Esophagus squamous epithelium (tissue), 4 donors: Measurements from ENCODE around the gene CLCN4.

ENCODE experiments used
- POLR2A ChIP-seq, 4 donors: fragments of 450-650 bp; IDR thresholded peaks; one replicate each; pipeline ENCODE4 v1.6.1; 2017; ENCODE audit warnings: antibody characterized with exemption in 4 of 4, mild to moderate bottlenecking in 4 of 4, moderate library complexity in 3 of 4
- TF ChIP-seq, protein P1 (sequence below), 6 experiments: fragments of 450-650 bp in 4 of 6; fragments of 200-600 bp in 2 of 6; sonication (generic) in 2 of 6; IDR thresholded peaks; one replicate each; pipeline ENCODE4 v1.5.1; 2016 to 2019; ENCODE audit warnings: antibody characterized with exemption in 6 of 6, mild to moderate bottlenecking in 4 of 6, moderate library complexity in 4 of 6

DNA sequence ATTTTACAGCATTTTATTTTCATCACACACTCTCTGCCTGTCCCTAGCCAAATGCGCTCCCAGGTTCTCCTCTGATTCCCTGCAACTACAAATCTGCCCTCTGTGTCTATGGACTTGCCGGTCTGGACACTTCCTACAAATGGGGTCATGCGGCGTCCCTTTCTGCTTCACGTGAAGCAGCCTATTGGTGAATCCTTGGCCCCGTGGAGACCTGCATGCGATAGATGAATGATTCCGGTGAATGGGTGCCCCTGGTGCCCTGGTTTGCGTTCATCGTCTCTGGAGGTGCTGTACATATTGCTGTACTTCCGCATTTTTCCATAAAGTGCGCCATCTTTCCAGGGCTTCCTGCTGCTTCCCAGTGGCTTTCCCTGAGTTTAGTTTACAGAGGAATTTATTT is 27.5 kb upstream of the CLCN4 start:
- TF ChIP-seq POLR2A (IDR thresholded peaks at IDR 0.05), result no peak
- TF ChIP-seq, protein P1, sequence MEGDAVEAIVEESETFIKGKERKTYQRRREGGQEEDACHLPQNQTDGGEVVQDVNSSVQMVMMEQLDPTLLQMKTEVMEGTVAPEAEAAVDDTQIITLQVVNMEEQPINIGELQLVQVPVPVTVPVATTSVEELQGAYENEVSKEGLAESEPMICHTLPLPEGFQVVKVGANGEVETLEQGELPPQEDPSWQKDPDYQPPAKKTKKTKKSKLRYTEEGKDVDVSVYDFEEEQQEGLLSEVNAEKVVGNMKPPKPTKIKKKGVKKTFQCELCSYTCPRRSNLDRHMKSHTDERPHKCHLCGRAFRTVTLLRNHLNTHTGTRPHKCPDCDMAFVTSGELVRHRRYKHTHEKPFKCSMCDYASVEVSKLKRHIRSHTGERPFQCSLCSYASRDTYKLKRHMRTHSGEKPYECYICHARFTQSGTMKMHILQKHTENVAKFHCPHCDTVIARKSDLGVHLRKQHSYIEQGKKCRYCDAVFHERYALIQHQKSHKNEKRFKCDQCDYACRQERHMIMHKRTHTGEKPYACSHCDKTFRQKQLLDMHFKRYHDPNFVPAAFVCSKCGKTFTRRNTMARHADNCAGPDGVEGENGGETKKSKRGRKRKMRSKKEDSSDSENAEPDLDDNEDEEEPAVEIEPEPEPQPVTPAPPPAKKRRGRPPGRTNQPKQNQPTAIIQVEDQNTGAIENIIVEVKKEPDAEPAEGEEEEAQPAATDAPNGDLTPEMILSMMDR (IDR thresholded peaks at IDR 0.05), result no peak
